ENCODE measurements around the gene H2BK1.
A peak's percentile ranks its signal among the peaks of the same experiment; 100 is the strongest.

The H2BK1 gene

DNA sequence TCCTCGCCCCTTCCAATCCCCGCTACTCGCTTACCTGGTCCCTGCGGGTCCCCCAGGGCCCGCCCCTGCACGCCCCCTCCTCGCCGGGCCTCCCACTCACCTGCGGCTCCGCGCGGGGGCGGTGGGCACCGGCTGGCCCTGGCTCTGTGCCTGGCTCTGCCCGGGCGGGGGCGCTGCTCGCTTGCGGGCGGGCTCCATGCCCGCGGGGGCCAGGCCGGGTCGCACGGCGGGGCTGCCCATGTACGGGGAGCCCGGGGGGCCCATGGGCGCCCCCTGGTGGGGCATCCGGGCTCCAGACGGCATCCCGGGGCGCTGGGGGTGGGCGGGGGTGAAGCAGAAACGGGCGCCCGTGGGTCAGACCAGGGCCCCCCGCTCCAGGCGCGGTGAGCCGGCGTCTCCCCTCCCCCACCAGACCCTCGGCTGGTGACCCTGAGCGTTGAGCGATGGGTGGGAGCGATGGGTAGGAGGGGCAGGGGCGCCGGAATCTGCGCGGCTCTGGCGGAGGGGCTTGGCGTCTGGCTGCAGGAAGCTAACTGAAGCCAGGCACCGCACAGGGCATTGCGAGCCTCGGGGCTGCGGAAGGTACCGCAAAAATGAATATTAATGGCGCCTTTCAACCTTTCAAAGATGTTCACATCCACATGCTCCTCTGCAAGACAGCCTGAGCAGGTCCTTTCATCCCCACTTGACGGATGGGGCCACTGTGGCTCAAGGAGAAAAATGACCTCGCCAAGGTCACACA is 35.2 kb upstream of the H2BK1 start:
- DNase-seq (ENCODE audit: low read depth in 3 of 3, low spot score in 1 of 3): peak in 2 of 3 donors; percentile 38 to 51

DNA sequence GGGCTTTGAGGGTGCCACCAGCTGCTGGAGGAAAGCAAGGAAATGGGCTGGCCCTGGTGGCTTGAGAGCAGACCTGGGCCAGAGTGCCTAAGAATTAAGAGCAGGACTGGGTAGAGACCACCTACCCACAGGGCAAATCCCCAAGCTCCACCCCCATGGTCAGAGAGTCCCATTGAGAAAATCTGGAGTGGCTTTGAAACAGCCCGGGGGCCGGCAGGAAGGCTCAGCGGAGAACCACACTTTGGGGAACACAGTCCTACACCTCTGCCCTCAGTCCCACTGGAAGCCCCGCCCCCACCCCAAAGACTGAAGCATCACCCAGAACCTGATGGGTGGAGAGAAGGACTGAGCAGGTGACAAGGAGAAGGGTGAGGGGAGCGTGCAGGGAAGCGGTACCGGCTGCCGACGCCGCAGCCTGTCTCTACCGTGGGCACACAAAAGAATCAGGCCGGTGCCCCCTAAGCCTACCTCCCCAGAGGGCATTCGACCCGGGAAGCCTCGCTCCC is 34.6 kb upstream of the H2BK1 start:
- no peak for DNase-seq (ENCODE audit: low read depth in 3 of 3, low spot score in 1 of 3)

DNA sequence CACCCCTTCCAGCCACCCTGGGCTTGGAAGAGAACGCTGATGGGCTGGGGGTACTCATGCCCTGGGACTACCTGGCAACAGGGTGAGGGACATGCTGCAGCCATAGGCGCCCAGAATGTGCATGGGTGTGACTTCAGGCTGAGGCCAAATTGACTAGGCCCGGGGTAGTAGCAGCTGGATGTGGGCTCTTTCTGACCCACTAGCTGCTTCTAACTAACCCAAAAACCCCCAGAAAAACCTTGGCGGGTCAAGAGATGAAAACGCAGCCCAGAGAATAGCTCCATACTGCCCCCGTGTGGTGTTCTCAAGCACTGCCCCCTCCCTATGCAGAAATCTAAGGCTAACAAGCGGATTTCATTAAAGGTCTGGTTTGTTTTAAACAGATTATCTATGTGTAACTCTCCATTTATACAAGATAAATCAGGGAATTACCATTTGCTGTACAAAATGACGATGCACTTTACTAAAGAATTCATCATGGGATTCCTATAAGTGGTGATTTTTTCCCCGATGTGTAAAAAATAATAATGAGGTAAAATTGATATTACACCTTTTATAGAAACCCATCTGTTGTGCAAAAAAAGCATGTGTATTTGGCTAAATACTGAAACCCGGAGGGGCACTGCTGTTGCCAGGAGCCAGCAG is 34.0 kb upstream of the H2BK1 start:
- DNase-seq (ENCODE audit: low read depth in 3 of 3, low spot score in 1 of 3): peak in 1 of 3 donors; percentile 21

DNA sequence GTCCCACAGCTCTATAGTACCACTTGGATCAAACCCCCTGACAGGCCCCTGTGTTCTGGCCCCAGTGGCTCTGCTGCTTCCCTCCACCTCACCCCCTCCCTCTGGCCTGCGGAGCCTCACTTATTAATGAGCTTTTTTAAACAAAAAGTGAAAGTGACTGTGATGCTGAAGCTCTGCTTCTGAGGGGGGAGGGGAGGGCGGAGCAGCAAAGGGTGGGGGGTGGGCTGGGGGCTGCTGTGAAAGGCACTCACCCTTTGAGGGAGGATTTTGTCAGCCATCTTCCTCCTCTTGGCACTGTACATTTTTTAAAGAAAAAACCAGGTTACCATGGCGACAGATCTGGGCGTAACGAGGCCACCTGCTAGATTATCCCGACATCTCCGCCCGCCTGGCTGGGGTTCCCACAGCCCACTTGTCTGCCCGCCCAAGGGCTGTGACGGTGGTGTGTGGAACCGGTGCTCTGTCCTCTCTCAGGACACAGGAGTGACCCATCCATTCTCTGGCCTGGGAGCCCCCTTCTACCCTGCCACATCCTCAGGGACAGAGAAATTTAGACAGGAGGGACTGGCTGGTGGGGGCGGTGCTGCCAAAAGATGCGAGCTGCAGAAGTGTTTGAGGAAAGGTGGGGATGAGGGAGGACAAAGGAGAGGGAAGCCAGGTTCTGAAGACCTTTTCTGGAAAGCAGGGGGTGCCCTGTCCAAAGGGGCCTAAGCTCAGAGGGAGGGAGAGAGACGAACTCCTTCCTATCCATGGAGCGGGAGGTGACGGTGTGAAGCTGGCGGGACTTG is 33.3 kb upstream of the H2BK1 start:
- no peak for DNase-seq (ENCODE audit: low read depth in 3 of 3, low spot score in 1 of 3)

DNA sequence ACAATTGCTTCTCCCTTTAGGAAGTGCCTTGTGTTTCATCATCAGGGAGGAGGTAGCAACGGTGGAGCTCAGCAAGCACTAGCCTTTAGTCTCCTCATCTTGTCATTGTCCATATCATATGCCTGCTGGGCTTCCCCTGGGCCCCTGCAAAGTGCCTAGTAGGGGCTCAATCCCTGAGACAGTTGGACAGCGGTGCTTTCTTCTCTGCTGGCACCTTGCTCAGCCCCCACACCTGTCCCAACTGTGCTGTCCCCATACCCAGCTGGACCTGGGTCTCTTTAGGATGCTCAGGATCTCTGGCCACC is 32.7 kb upstream of the H2BK1 start:
- no peak for DNase-seq (ENCODE audit: low read depth in 3 of 3, low spot score in 1 of 3)

DNA sequence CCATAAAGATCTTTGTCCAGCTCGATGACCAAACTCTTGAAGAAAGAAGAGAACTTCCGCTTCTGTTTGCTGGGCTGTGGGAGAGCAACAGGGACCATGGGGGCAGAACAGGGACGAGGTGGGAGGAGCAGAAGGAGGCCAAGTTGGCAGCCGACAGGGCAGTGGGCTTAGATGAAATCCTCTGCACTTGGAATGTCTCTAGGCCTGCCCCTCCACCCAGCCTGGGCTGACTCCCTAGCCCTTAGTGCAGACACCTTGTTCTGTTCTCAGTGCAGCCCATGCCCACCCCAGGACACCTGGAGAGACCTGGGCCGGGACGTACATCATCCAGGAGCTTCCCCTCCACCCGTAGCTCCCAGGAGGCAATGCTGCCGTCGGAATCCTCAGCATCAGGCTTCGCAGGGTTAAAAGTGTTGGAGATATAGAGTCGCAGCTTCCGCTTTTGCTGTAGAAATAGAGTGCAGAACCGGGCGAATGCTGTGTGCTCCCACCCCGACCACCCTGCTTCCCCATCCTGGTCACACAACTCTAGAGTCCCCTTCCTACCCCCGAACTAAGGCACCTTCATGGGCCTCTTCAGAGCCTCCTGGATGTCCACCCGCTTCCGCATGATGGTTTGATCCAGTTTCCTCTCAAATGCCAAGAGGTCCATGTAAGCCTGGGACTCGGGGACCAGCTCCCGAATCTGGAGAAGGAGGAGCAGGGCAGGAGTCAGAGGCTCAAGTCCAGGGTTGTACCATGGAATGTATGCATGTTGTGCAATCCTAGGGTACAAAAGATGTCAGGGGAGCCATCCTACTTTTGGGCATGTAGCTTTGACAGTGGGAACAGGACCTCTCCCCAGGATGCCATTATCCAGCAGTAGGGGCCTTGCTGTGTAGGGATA is 32.1 kb upstream of the H2BK1 start:
- no peak for DNase-seq (ENCODE audit: low read depth in 3 of 3, low spot score in 1 of 3)

DNA sequence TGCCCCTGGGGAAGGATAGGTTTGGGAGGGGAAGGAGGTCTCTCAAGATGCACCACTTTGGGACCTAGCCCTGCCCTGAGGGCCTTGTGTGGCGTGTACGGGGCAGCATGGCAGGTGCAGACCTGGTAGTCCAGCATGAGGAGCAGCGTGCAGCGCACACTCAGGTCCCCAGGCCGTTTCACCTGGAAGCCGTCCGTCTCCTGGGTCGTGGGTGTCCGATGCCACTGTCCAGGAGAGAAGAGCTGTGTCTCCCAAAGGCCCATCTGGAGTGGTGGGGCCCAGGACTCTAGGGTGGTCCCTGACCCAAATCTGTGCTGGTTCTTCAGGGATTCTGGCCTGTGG is 31.4 kb upstream of the H2BK1 start:
- DNase-seq (ENCODE audit: low read depth in 3 of 3, low spot score in 1 of 3): no peak

DNA sequence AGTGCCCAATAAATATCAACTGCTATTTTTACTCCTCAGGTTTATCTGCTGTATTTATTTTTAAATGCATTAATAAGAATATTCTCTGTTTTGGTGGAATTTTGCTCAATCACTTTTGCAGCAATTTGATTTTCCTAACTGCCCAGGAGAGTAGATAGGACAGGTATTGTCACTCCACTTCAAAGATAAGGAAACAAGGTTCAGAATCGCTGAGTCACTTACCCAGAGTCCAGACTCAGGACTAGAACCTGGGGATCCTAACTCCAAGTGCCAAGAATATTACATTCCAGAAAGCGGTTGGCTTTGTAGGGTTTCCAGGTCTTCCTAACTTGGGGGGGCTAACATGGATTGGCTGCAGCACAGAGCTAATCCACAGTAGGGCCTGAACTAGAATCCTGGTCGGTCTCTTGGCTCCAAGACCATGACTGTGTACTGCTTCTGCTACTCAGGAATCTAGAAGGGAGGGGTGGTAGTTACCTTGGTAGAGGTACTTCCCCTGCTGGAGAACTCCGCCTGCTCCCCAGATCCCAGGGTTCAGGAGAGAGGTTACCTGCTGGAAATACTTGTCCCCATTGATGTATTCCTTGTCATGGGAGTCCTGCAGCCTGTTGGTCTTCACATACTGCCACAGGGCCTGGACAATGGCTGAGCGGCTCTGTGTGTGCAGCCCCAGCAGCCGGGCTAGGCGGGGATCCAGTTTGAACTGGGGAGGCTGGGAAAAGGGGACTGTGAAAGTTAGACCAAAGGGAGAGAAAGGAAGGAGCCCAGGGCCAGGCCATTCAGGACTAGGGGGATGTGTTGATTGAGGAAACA is 30.9 kb upstream of the H2BK1 start:
- no peak for DNase-seq (ENCODE audit: low read depth in 3 of 3, low spot score in 1 of 3)

DNA sequence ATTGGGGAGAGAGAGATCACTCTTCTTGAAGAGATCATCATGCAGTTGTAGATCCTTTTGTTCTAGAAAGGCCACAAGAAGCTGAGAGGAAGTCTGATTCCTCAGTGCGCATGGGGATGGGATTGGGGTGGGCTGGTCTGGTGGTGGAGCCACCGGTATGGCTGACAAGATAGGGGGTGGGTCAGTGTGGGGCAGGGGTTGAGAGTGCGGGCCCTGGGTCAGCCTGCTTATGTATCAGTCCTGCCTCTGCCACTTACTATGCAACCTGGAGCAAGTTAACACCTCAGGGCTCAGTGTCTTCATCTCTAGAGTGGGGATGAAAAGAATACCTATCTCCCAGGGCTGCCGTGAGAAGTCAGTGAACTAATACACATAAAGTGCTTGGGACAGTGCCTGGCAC is 30.2 kb upstream of the H2BK1 start:
- DNase-seq (ENCODE audit: low read depth in 3 of 3, low spot score in 1 of 3): no peak

DNA sequence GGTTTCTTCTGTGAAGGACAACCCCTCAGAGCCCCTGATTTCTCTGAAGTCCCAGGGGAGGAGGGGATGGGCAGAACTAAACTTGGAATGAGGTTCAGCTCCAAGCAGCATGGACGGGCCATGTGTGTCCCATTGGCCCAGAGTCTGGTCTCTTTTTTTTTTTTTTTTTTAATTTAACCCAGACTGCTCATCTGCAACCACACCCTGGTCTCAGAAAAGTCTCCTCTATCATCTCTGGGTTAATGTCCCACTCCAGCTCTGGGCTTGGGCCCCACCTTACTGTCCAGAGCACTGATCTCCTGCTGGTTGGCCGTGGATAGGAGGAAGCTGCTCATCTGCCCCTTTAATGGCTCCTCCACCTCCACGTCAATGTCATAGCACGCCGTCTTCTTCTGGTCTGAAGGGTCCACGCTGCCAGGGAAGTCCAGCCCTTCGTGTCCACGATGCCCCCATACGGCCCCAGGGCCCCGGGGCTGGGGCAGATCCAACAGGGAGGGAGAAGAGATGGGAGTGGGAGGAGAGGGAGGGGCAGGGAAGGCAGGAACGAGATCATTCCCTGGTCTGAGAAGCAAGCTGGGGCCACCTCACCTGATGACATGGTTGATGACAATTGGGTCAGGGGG is 29.7 kb upstream of the H2BK1 start:
- DNase-seq (ENCODE audit: low read depth in 3 of 3, low spot score in 1 of 3): no peak

DNA sequence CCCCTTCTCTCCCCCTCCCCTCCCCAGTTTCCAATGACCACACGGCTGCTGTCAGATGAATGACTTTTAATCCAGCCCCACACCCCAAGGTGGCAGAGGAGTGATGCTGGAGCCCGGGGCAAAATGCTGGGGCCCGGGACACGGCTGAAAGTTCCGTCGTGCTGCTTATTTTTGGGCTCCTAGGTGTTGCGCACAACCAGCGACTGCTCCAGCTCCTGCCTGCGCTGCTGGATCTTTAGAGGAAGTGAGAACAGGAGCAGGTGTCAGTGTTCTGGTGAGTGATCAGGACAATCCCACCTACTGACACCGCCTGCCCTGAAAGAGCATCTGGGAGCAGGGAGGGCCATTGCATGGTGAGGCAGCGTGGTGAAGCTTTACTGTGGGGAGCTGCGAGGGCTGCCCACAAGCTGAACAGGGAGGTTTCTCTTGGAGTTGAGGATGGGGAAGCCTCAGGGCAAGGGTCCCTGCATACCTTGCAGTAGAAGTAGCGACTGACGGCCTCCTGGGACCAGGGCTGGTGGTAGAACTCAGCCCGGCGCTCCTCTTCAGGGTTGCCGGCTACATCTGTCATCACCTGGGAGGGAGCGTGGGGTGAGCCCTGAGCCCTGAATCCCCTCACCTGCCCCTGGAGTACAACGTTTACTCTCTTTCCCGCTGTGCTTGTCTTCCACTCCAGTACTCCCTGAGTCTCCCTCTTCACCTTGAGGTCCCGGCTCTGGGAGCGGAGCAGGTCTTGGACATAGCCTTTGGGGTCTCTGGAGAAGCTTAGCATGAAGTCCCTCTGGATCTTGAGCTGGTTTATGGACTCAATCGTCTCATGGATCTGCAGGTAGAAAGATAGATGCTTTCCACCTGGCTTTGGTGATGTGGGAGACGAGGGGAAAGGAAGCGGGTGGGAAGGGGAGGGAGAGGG is 28.9 kb upstream of the H2BK1 start:
- DNase-seq (ENCODE audit: low read depth in 3 of 3, low spot score in 1 of 3): no peak

DNA sequence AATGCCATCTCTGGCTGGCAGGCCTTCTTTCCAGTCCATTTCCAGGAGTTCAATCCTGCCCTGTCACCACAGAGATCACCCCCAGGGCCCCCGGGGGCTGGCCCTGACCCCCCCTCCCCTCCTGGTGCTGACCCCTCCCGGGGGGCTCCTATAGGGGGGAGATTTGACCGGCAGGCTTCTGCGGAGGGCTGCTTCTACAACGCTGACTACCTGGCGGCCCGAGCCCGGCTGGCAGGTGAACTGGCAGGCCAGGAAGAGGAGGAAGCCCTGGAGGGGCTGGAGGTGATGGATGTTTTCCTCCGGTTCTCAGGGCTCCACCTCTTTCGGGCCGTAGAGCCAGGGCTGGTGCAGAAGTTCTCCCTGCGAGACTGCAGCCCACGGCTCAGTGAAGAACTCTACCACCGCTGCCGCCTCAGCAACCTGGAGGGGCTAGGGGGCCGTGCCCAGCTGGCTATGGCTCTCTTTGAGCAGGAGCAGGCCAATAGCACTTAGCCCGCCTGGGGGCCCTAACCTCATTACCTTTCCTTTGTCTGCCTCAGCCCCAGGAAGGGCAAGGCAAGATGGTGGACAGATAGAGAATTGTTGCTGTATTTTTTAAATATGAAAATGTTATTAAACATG is 28.0 kb upstream of the H2BK1 start:
- no peak for DNase-seq (ENCODE audit: low read depth in 3 of 3, low spot score in 1 of 3)

DNA sequence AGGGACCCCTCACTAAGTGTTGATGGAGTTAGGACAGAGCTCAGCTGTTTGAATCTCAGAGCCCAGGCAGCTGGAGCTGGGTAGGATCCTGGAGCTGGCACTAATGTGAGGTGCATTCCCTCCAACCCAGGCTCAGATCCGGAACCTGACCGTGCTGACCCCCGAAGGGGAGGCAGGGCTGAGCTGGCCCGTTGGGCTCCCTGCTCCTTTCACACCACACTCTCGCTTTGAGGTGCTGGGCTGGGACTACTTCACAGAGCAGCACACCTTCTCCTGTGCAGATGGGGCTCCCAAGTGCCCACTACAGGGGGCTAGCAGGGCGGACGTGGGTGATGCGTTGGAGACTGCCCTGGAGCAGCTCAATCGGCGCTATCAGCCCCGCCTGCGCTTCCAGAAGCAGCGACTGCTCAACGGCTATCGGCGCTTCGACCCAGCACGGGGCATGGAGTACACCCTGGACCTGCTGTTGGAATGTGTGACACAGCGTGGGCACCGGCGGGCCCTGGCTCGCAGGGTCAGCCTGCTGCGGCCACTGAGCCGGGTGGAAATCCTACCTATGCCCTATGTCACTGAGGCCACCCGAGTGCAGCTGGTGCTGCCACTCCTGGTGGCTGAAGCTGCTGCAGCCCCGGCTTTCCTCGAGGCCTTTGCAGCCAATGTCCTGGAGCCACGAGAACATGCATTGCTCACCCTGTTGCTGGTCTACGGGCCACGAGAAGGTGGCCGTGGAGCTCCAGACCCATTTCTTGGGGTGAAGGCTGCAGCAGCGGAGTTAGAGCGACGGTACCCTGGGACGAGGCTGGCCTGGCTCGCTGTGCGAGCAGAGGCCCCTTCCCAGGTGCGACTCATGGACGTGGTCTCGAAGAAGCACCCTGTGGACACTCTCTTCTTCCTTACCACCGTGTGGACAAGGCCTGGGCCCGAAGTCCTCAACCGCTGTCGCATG is 27.2 kb upstream of the H2BK1 start:
- no peak for DNase-seq (ENCODE audit: low read depth in 3 of 3, low spot score in 1 of 3)

DNA sequence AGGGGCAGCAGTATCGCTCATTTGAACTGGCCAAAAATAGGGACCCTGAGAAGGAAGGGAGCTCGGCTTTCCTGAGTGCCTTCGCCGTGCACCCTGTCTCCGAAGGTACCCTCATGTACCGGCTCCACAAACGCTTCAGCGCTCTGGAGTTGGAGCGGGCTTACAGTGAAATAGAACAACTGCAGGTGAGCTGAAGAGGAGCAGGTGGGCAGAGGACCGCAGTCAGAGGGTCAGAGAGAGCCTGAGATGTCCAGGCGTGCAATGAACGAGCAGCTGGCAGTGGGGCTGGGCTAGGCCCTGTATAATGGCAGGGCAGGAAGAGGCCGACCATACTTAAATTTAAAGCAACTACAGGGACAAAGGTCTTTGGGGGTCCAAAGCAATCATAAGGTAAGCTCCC is 26.1 kb upstream of the H2BK1 start:
- DNase-seq (ENCODE audit: low read depth in 3 of 3, low spot score in 1 of 3): no peak

DNA sequence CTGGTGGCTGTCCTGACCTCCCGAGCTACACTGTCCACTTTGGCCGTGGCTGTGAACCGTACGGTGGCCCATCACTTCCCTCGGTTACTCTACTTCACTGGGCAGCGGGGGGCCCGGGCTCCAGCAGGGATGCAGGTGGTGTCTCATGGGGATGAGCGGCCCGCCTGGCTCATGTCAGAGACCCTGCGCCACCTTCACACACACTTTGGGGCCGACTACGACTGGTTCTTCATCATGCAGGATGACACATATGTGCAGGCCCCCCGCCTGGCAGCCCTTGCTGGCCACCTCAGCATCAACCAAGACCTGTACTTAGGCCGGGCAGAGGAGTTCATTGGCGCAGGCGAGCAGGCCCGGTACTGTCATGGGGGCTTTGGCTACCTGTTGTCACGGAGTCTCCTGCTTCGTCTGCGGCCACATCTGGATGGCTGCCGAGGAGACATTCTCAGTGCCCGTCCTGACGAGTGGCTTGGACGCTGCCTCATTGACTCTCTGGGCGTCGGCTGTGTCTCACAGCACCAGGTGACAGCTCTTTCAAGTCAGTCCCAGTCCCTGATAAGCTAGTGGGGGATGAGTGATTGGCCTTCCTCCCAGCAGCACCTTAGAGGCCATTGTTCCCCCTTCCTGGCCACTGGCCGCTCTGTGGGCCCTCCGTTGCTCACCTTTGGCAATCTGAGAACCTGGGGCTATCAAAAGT is 25.0 kb upstream of the H2BK1 start:
- no peak for DNase-seq (ENCODE audit: low read depth in 3 of 3, low spot score in 1 of 3)

DNA sequence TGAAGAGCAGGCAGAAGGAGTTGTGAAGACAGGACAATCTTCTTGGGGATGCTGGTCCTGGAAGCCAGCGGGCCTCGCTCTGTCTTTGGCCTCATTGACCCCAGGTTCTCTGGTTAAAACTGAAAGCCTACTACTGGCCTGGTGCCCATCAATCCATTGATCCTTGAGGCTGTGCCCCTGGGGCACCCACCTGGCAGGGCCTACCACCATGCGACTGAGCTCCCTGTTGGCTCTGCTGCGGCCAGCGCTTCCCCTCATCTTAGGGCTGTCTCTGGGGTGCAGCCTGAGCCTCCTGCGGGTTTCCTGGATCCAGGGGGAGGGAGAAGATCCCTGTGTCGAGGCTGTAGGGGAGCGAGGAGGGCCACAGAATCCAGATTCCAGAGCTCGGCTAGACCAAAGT is 23.5 kb upstream of the H2BK1 start:
- no peak for DNase-seq (ENCODE audit: low read depth in 3 of 3, low spot score in 1 of 3)
